ENCODE results near the gene KLK8. TPM values are rescaled to one million over a fixed set of nuclear protein-coding genes. Genes with fewer than 3 reads are reported as not detected.

KLK8 gene
- total RNA-seq, 1 experiment from 2014 or later, result not detected

DNA sequence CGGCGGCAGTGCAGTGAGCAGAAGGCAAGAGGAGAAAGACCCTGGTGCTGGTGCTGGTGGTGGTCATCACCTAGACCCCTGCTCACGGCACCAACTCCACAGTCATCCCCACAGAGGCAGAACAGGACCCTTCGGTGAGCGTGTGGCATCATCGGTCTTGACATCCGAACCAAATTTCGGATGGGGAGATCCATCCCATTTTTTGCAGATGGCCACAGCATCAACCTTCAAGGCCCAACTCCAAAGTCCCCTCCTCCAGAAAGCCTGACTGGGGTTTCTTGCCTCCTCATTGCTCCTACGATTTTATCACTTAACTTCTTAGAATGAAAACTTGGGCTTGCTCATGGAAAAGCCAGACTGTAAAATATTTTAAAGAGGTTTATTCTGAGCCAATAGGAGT, 42.1 kb upstream of the KLK8 start:
- POLR2A ChIA-PET (ENCODE audit: low non-redundant PET), result no interaction called here
- no peak for DNase-seq (ENCODE audit: low spot score)
- Histone ChIP-seq H3K27ac (ENCODE audit: low read depth, low read length, poor library complexity, severe bottlenecking) (no peak overlapping the region), H3K4me1 (ENCODE audit: insufficient read depth, low read length, poor library complexity, severe bottlenecking) (no peaks in the 10 kb centered on the region), H3K36me3 (ENCODE audit: insufficient read depth, low read length, poor library complexity, severe bottlenecking) (no peaks in the 10 kb centered on the region), H3K9me3 (ENCODE audit: low read depth, low read length, poor library complexity, severe bottlenecking) (no peaks in the 10 kb centered on the region), H3K4me3 (ENCODE audit: low read depth, low read length, poor library complexity, severe bottlenecking) (no peak overlapping the region), H3K27me3 (replicated peaks; ENCODE audit: insufficient read depth, low read depth, low read length, poor library complexity) (no peaks in the 10 kb centered on the region)
- intact Hi-C loops (cut with micrococcal nuclease; ENCODE audit: unreplicated experiment), result no loop called here
- BruUV-seq (replicated peaks), result no TSS peak
- CTCF ChIA-PET, result no interaction called here
- TF ChIP-seq EZH2 (IDR thresholded peaks at IDR 0.05; ENCODE audit: borderline replicate concordance, low read depth, low read length, poor library complexity, severe bottlenecking), result no peak
- TF ChIP-seq, protein P1, sequence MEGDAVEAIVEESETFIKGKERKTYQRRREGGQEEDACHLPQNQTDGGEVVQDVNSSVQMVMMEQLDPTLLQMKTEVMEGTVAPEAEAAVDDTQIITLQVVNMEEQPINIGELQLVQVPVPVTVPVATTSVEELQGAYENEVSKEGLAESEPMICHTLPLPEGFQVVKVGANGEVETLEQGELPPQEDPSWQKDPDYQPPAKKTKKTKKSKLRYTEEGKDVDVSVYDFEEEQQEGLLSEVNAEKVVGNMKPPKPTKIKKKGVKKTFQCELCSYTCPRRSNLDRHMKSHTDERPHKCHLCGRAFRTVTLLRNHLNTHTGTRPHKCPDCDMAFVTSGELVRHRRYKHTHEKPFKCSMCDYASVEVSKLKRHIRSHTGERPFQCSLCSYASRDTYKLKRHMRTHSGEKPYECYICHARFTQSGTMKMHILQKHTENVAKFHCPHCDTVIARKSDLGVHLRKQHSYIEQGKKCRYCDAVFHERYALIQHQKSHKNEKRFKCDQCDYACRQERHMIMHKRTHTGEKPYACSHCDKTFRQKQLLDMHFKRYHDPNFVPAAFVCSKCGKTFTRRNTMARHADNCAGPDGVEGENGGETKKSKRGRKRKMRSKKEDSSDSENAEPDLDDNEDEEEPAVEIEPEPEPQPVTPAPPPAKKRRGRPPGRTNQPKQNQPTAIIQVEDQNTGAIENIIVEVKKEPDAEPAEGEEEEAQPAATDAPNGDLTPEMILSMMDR (conservative IDR thresholded peaks at IDR 0.05; ENCODE audit: low read depth, low read length), result no peak

DNA sequence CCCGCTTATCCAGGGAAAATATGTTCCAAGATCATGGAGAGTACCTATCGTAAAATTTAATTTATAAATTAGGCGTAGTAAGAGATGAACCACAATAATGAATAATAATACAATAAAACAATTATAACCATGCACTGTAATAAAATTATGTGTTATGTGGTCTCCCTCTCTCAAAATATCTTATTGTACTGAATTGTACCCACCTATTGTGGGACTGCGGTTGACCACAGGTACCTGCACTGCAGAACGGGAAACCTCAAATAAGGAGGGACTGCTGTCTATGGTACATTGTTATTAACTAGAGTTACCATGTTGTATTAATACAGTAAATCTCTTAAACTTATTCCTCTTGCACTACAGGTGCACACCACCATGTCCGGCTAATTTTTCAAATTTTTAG, 38.7 kb upstream of the KLK8 start:
- ChIA-PET CTCF (no interaction called here), POLR2A (ENCODE audit: low non-redundant PET) (no interaction called here)
- Histone ChIP-seq H3K4me1 (ENCODE audit: insufficient read depth, low read length, poor library complexity, severe bottlenecking) (no peaks in the 10 kb centered on the region), H3K4me3 (ENCODE audit: low read depth, low read length, poor library complexity, severe bottlenecking) (no peak overlapping the region), H3K27me3 (replicated peaks; ENCODE audit: insufficient read depth, low read depth, low read length, poor library complexity) (no peaks in the 10 kb centered on the region), H3K36me3 (ENCODE audit: insufficient read depth, low read length, poor library complexity, severe bottlenecking) (no peaks in the 10 kb centered on the region), H3K9me3 (ENCODE audit: low read depth, low read length, poor library complexity, severe bottlenecking) (no peaks in the 10 kb centered on the region), H3K27ac (ENCODE audit: low read depth, low read length, poor library complexity, severe bottlenecking) (no peak overlapping the region)
- no TSS peak for BruUV-seq (replicated peaks)
- intact Hi-C loops (cut with micrococcal nuclease; ENCODE audit: unreplicated experiment), result no loop called here
- TF ChIP-seq, protein P1 (conservative IDR thresholded peaks at IDR 0.05; ENCODE audit: low read depth, low read length), result no peak
- TF ChIP-seq EZH2 (IDR thresholded peaks at IDR 0.05; ENCODE audit: borderline replicate concordance, low read depth, low read length, poor library complexity, severe bottlenecking), result no peak
- DNase-seq (ENCODE audit: low spot score), result no peak

DNA sequence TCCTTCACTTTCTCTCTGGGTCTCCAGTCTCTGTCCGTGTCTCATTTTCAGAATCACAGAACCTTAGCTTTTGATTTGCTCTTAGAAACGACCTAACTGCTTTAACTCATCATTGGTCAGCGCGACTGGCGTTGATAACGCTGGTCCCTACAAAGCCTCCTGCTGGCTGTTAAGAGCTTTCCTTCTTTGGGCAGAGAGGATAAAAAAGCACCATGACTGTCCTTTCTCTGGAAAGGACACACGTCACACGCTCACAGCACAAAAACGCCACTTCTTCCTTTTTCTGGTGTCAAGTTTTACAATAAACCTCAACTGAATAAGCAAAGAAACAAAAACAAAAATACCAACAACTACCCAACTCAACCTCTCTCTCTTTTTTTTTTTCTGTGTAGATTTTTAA, 35.1 kb upstream of the KLK8 start:
- POLR2A ChIA-PET (ENCODE audit: low non-redundant PET), result no interaction called here
- no TSS peak for BruUV-seq (replicated peaks)
- Histone ChIP-seq H3K27ac (ENCODE audit: low read depth, low read length, poor library complexity, severe bottlenecking) (no peak overlapping the region), H3K4me3 (ENCODE audit: low read depth, low read length, poor library complexity, severe bottlenecking) (no peak overlapping the region), H3K36me3 (ENCODE audit: insufficient read depth, low read length, poor library complexity, severe bottlenecking) (no peaks in the 10 kb centered on the region), H3K9me3 (ENCODE audit: low read depth, low read length, poor library complexity, severe bottlenecking) (no peaks in the 10 kb centered on the region), H3K4me1 (ENCODE audit: insufficient read depth, low read length, poor library complexity, severe bottlenecking) (no peaks in the 10 kb centered on the region), H3K27me3 (replicated peaks; ENCODE audit: insufficient read depth, low read depth, low read length, poor library complexity) (peaks cover 4% of the 10 kb centered on the region)
- CTCF ChIA-PET, result interaction anchor here (0.7 kb wide), 1 partner anchor 19 kb away, joined by 4 read pairs; no protein-coding TSS in a partner anchor
- intact Hi-C loops (cut with micrococcal nuclease; ENCODE audit: unreplicated experiment), result no loop called here
- no peak for DNase-seq (ENCODE audit: low spot score)
- TF ChIP-seq, protein P1 (conservative IDR thresholded peaks at IDR 0.05; ENCODE audit: low read depth, low read length), result no peak
- no peak for TF ChIP-seq EZH2 (IDR thresholded peaks at IDR 0.05; ENCODE audit: borderline replicate concordance, low read depth, low read length, poor library complexity, severe bottlenecking)
